Chondrocyte (in vitro differentiated cells): ENCODE data around the gene MOB3C. TPM values are rescaled to one million over a fixed set of nuclear protein-coding genes. Genes with fewer than 3 reads are reported as not detected.

Experiments
- DNase-seq: peaks from one replicate; pipeline ENCODE4 v3.0.0; 2021; ENCODE audit warnings: mixed read lengths, low spot score
- H3K27ac Mint-ChIP-seq: one replicate; pipeline ENCODE4 v1.8.0; 2021; ENCODE audit warnings: mild to moderate bottlenecking, moderate library complexity, mixed read lengths; ENCODE audit not compliant: unreplicated experiment
- H3K27me3 Mint-ChIP-seq: 2 replicates; pipeline ENCODE4 v1.8.0; 2021; ENCODE audit warnings: low read depth, mixed read lengths
- H3K36me3 Mint-ChIP-seq: 2 replicates; pipeline ENCODE4 v1.8.0; 2021; ENCODE audit warnings: low read depth, mixed read lengths
- H3K4me1 Mint-ChIP-seq: 2 replicates; pipeline ENCODE4 v1.8.0; 2021; ENCODE audit warnings: low read depth, mild to moderate bottlenecking, mixed read lengths
- H3K4me3 Mint-ChIP-seq: one replicate; pipeline ENCODE4 v1.8.0; 2021; ENCODE audit warnings: mild to moderate bottlenecking, moderate library complexity, mixed read lengths; ENCODE audit not compliant: unreplicated experiment
- H3K9me3 Mint-ChIP-seq: 2 replicates; pipeline ENCODE4 v1.8.0; 2021; ENCODE audit warnings: low read depth, mixed read lengths
- total RNA-seq: library from RNA; stranded (reverse); gene quantifications from 3 replicates; pipeline ENCODE4 v1.2.1, GENCODE V29; 2021
- TF ChIP-seq, protein P1 (sequence below): fragments of 200-600 bp; sonication (generic); IDR thresholded peaks from 2 replicates; pipeline ENCODE4 v1.5.0; 2021; ENCODE audit warnings: antibody characterized with exemption, mild to moderate bottlenecking, moderate library complexity

Gene MOB3C
- total RNA-seq, 1 donor from 2014 or later: 6.2 TPM

DNA sequence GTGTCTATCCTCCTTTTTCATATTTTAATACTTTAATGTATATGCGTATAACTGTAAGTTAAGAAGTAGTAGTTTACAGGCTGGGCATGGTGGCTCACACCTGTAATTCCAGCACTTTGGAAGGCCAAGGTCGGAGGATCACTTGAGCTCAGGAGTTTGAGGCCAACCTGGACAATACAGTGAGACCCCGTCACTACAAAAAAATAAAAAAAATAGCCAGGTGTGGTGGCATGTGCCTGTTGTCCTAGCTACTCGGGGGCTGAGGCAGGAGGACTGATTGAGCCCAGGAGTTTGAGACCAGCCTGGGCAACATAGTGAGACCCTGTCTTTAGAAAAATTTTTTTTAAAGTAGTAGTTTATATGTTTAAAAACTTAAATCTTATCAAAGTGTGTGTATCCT is 29.2 kb upstream of the MOB3C start:
- H3K4me3 Mint-ChIP-seq: no peak overlapping the region
- no peaks in the 10 kb centered on the region for H3K27me3 Mint-ChIP-seq
- TF ChIP-seq, protein P1, sequence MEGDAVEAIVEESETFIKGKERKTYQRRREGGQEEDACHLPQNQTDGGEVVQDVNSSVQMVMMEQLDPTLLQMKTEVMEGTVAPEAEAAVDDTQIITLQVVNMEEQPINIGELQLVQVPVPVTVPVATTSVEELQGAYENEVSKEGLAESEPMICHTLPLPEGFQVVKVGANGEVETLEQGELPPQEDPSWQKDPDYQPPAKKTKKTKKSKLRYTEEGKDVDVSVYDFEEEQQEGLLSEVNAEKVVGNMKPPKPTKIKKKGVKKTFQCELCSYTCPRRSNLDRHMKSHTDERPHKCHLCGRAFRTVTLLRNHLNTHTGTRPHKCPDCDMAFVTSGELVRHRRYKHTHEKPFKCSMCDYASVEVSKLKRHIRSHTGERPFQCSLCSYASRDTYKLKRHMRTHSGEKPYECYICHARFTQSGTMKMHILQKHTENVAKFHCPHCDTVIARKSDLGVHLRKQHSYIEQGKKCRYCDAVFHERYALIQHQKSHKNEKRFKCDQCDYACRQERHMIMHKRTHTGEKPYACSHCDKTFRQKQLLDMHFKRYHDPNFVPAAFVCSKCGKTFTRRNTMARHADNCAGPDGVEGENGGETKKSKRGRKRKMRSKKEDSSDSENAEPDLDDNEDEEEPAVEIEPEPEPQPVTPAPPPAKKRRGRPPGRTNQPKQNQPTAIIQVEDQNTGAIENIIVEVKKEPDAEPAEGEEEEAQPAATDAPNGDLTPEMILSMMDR: no peak
- peaks cover 32% of the 10 kb centered on the region for H3K36me3 Mint-ChIP-seq
- peaks cover 16% of the 10 kb centered on the region for H3K9me3 Mint-ChIP-seq
- no peak for DNase-seq
- H3K4me1 Mint-ChIP-seq: peaks cover 15% of the 10 kb centered on the region
- H3K27ac Mint-ChIP-seq: no peak overlapping the region

DNA sequence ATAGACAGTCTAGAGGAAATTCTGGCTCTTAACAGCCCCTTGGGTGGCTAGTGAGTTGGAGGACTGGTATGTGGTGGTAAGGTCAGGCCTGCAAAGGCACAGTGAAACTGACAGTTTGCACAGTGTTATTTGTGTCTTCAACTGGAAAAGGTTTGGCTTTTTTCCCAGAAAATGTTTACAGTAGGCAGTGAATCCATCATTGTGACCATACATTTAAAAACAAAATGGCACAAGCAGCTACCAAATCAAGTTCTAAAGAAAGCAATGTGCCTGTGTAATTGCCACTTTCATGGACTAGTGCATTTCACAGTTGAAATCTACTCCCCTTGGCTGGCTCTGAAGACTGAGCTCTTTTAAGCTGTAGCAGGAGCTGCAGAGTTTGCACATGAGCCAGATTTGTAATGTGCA is 26.8 kb upstream of the MOB3C start:
- H3K4me1 Mint-ChIP-seq: peaks cover 21% of the 10 kb centered on the region
- H3K9me3 Mint-ChIP-seq: peaks cover 4% of the 10 kb centered on the region
- no peaks in the 10 kb centered on the region for H3K27me3 Mint-ChIP-seq
- peak overlapping the region; percentile 76 for H3K27ac Mint-ChIP-seq
- DNase-seq: no peak
- peaks cover 15% of the 10 kb centered on the region for H3K36me3 Mint-ChIP-seq
- TF ChIP-seq, protein P1: no peak
- H3K4me3 Mint-ChIP-seq: no peak overlapping the region

- TF ChIP-seq, protein P1: no peak
- no peak for DNase-seq
- Mint-ChIP-seq H3K4me1 (peaks cover 32% of the 10 kb centered on the region), H3K27ac (no peak overlapping the region), H3K27me3 (no peaks in the 10 kb centered on the region), H3K4me3 (no peak overlapping the region), H3K9me3 (no peaks in the 10 kb centered on the region), H3K36me3 (peaks cover 16% of the 10 kb centered on the region)
Observed at GRCh38 chr1:46642115-46642680, 25.6 kb upstream of the MOB3C start.

DNA sequence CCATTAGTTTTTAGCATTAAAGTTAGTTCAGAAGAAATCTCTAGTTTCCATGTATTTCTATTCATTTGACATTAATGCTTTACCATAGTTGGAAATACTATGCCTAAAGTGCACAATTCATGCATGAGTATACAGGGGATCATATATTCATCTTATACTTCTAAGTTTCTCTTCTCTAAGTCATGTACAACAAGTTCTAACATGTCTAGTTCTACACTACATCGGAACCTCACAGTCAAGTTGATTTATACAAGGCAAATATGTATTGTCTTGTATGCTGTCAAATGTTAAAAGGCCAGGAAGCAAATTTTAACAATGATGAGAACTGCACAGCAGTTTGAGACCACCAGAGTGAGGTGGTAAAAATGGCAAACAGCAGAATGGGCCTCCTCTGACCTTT is 22.9 kb upstream of the MOB3C start:
- H3K4me1 Mint-ChIP-seq: peaks cover 32% of the 10 kb centered on the region
- H3K27me3 Mint-ChIP-seq: no peaks in the 10 kb centered on the region
- no peak for DNase-seq
- peaks cover 27% of the 10 kb centered on the region for H3K36me3 Mint-ChIP-seq
- TF ChIP-seq, protein P1: no peak
- no peak overlapping the region for H3K4me3 Mint-ChIP-seq
- H3K9me3 Mint-ChIP-seq: no peaks in the 10 kb centered on the region
- no peak overlapping the region for H3K27ac Mint-ChIP-seq

DNA sequence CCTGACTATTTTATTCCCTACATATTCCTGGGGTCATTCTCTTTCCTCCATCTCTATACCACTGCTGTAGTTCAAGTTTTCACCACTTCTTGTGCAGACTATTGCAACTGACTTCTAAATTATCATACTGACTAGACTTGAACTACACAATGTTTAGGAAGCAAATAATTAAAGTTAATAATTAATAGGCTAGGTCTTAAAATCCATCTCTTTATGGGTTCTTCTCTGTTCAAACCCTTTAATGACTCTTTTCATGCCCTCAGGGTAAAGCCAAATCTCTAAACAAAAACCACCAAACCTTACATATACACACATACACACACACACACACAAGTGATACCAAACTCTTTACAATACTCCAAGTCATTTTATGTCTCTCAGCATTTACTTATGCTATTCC is 22.3 kb upstream of the MOB3C start:
- Mint-ChIP-seq H3K9me3 (no peaks in the 10 kb centered on the region), H3K27ac (no peak overlapping the region), H3K27me3 (no peaks in the 10 kb centered on the region), H3K4me1 (peaks cover 29% of the 10 kb centered on the region), H3K4me3 (no peak overlapping the region), H3K36me3 (peaks cover 31% of the 10 kb centered on the region)
- TF ChIP-seq, protein P1: no peak
- no peak for DNase-seq
